HEK293 (cell line): ENCODE results near the gene SNX8.

ENCODE experiments used
- CTCF ChIP-seq: fragments of 450-650 bp; formaldehyde crosslinking; IDR thresholded peaks from 2 replicates; pipeline ENCODE4 v1.5.1; 2016; ENCODE audit warnings: missing biosample characterization, missing genetic modification characterization
- REST ChIP-seq: fragments of 450-650 bp; formaldehyde crosslinking; IDR thresholded peaks from 2 replicates; pipeline ENCODE4 v1.5.1; 2016; ENCODE audit warnings: missing biosample characterization, missing genetic modification characterization
- TCF7L2 ChIP-seq: IDR thresholded peaks from 2 replicates; pipeline ENCODE4 v1.6.1; 2011; ENCODE audit warnings: low read depth, mild to moderate bottlenecking, inconsistent platforms, low read length, moderate library complexity, borderline replicate concordance
- ZNF121 ChIP-seq: fragments of 450-650 bp; formaldehyde crosslinking; IDR thresholded peaks from 2 replicates; pipeline ENCODE4 v1.5.1; 2016; ENCODE audit warnings: missing biosample characterization, missing genetic modification characterization
- ZNF169 ChIP-seq: fragments of 450-650 bp; formaldehyde crosslinking; IDR thresholded peaks from 2 replicates; pipeline ENCODE4 v1.5.1; 2016; ENCODE audit warnings: missing biosample characterization, missing genetic modification characterization
- ZNF398 ChIP-seq: fragments of 450-650 bp; formaldehyde crosslinking; IDR thresholded peaks from 2 replicates; pipeline ENCODE4 v1.5.1; 2017; ENCODE audit warnings: missing biosample characterization, missing genetic modification characterization
- ZNF423 ChIP-seq: fragments of 450-650 bp; formaldehyde crosslinking; IDR thresholded peaks from 2 replicates; pipeline ENCODE4 v1.5.1; 2016; ENCODE audit warnings: missing biosample characterization, missing genetic modification characterization
- ZNF426 ChIP-seq: fragments of 450-650 bp; formaldehyde crosslinking; IDR thresholded peaks from 2 replicates; pipeline ENCODE4 v1.5.1; 2017; ENCODE audit warnings: missing biosample characterization, missing genetic modification characterization, mild to moderate bottlenecking, inconsistent platforms, moderate library complexity

GRCh38 chr7:2225830-2226229, 88.4 kb downstream of the SNX8 start:
- TF ChIP-seq TCF7L2, result no peak
- no peak for TF ChIP-seq ZNF121 (tag by site-specific recombination)
- no peak for TF ChIP-seq CTCF (tag by site-specific recombination)
- TF ChIP-seq REST (tag by site-specific recombination), result no peak
- no peak for TF ChIP-seq ZNF169
- TF ChIP-seq ZNF398 (tag by site-specific recombination), result no peak
- TF ChIP-seq ZNF423 (tag by site-specific recombination), result no peak
- TF ChIP-seq ZNF426 (tag by site-specific recombination), result no peak
